ENCODE measurements around the gene LAS1L.
"Not testable (repeated sequence)": the region's sequence is repeated elsewhere in the genome, so short reads cannot be mapped to it uniquely, and the experiment has no call there.

The LAS1L gene
- 52.9 to 76.9 (median 63.3) reads per million in 4 experiments for total RNA-seq

- DNase-seq = peak; percentile 81
These were observed at the start of gene LAS1L for GRCh38 chrX:65534450-65535292. Gene LAS1L (minus strand): TSS chrX:65534787. CDS start chrX:65534715, 72 bp downstream.

GRCh38 chrX:65582450-65583082 is 48.0 kb upstream of the LAS1L start:
- no peak for DNase-seq

- DNase-seq = peak; percentile 26
These were observed 47.2 kb upstream of the LAS1L start for GRCh38 chrX:65581661-65582339.

- DNase-seq = no peak
These were observed 43.8 kb upstream of the LAS1L start for GRCh38 chrX:65578346-65578745.

- no peak for DNase-seq
These were observed 41.6 kb upstream of the LAS1L start for GRCh38 chrX:65576160-65576559.

- no peak for DNase-seq
These were observed 40.4 kb upstream of the LAS1L start for GRCh38 chrX:65575022-65575421.

- no peak for DNase-seq
These were observed 39.8 kb upstream of the LAS1L start for GRCh38 chrX:65574356-65574755.

GRCh38 chrX:65572971-65573370 is 38.4 kb upstream of the LAS1L start:
- DNase-seq = no peak

- DNase-seq = not testable (repeated sequence)
These were observed 28.3 kb upstream of the LAS1L start for GRCh38 chrX:65562850-65563249.

GRCh38 chrX:65551489-65552339 is 17.1 kb upstream of the LAS1L start:
- no peak for DNase-seq

- DNase-seq = no peak
These were observed 16.5 kb upstream of the LAS1L start for GRCh38 chrX:65551086-65551485.

GRCh38 chrX:65545456-65545855 is 10.9 kb upstream of the LAS1L start:
- no peak for DNase-seq

GRCh38 chrX:65537229-65537628 is 2.6 kb upstream of the LAS1L start:
- DNase-seq = no peak

- DNase-seq = no peak
These were observed 1.7 kb upstream of the LAS1L start for GRCh38 chrX:65536291-65536690.

- no peak for DNase-seq
These were observed 2.6 kb downstream of the LAS1L start for GRCh38 chrX:65532016-65532415.

- peak; percentile 40 for DNase-seq
These were observed 5.8 kb downstream of the LAS1L start for GRCh38 chrX:65528705-65529340.

- DNase-seq = no peak
These were observed 6.3 kb downstream of the LAS1L start for GRCh38 chrX:65528293-65528692.

- DNase-seq = no peak
These were observed 10.4 kb downstream of the LAS1L start for GRCh38 chrX:65524139-65524538.

- no peak for DNase-seq
These were observed 11.7 kb downstream of the LAS1L start for GRCh38 chrX:65522739-65523372.

- DNase-seq = not testable (repeated sequence)
These were observed 15.1 kb downstream of the LAS1L start for GRCh38 chrX:65519530-65519929.

- DNase-seq = not testable (repeated sequence)
These were observed 15.6 kb downstream of the LAS1L start for GRCh38 chrX:65518980-65519379.

- no peak for DNase-seq
These were observed 16.7 kb downstream of the LAS1L start for GRCh38 chrX:65517923-65518322.
